Hematopoietic multipotent progenitor cell treated with erythropoietin and hydrocortisone succinate and interleukin-3 and kit ligand, for 6 days (in vitro differentiated cells): Measurements from ENCODE around the gene CBX2.

Source experiments
- DNase-seq: peaks from one replicate; pipeline ENCODE4 v3.0.0-alpha.2; 2015

Gene CBX2

GRCh38 chr17:79801156-79802038 is 23.4 kb downstream of the CBX2 start:
- DNase-seq: peak; percentile 36

GRCh38 chr17:79802039-79802735 is 24.2 kb downstream of the CBX2 start:
- DNase-seq: no peak

- peak; percentile 88 for DNase-seq
Observed at GRCh38 chr17:79802736-79803420, 24.9 kb downstream of the CBX2 start.

- peak; percentile 60 for DNase-seq
Observed at GRCh38 chr17:79803421-79803996, 25.6 kb downstream of the CBX2 start.

- peak; percentile 46 for DNase-seq
Observed at GRCh38 chr17:79803997-79804855, 26.3 kb downstream of the CBX2 start.

- DNase-seq: no peak
Observed at GRCh38 chr17:79804856-79805696, 27.1 kb downstream of the CBX2 start.

- DNase-seq: no peak
Observed at GRCh38 chr17:79806446-79806760, 28.5 kb downstream of the CBX2 start.

- DNase-seq: no peak
Observed at GRCh38 chr17:79806863-79807720, 29.1 kb downstream of the CBX2 start.

GRCh38 chr17:79808763-79809529 is 31.0 kb downstream of the CBX2 start:
- DNase-seq: peak; percentile 63

GRCh38 chr17:79809530-79810129 is 31.7 kb downstream of the CBX2 start:
- no peak for DNase-seq

GRCh38 chr17:79810130-79811010 is 32.4 kb downstream of the CBX2 start:
- peak; percentile 88 for DNase-seq

GRCh38 chr17:79811011-79811867 is 33.3 kb downstream of the CBX2 start:
- DNase-seq: peak; percentile 74

GRCh38 chr17:79811868-79812352 is 34.0 kb downstream of the CBX2 start:
- DNase-seq: no peak

GRCh38 chr17:79812353-79813258 is 34.7 kb downstream of the CBX2 start:
- DNase-seq: no peak

- DNase-seq: peak; percentile 60
Observed at GRCh38 chr17:79813297-79814126, 35.6 kb downstream of the CBX2 start.
